GM21737 (cell line): Measurements from ENCODE around the gene LMO7.
"Not testable (repeated sequence)": the region's sequence is repeated elsewhere in the genome, so short reads cannot be mapped to it uniquely, and the experiment has no call there.

Experiments
- ATAC-seq: cut with Tn5 transposase; IDR thresholded peaks from one replicate; pipeline ENCODE4 v1.9.1; 2021; ENCODE audit warnings: mild to moderate bottlenecking, moderate library complexity; ENCODE audit not compliant: unreplicated experiment

LMO7 gene

DNA sequence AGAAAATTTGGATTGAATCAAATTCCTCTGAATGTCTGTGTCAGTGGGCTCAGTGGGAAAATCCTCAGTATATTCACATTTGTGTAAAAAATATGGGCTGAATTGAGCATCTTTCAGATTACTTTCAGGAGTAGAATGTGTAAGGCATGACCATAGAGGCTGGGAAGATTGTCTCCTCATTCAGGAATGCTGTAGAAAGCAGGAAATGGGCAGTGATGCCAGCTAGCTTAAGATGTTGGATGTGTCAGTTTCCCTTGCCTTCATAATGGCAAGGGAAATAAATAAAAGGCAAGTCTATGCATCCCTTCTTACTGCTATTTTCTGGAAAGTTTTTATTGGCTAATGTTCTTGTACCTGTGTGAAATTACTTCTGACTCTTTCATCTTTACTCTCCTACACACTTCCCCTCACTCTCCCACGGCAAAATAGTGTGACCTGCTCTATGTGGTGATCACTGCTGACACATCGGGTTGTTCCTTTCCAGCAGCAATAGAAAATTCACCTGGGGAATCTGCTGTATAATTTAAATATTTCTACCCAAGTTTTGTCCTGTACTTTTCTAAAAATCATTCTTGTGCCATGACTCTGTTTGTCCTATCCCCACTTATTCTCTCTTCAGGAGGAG, 103.2 kb downstream of the LMO7 start:
- no peak for ATAC-seq

DNA sequence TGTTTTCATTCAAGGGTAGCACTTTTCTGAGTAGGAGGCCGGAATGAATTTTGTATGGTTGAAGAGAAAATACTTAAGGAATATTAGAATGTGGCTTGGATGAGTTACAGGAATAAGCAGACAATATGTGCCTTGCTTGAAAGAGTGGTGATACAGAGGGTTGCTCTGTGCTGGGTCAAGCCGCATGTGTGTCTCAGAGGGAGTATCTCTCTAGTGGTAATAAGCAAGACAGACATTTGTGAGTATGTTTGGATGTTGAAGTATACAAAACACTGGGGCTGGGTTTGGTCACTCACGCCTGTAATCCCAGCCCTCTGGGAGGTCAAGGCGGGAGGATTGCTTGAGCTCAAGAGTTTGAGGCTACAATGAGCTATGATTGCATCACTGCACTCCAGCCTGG, 103.9 kb downstream of the LMO7 start:
- ATAC-seq: no peak

DNA sequence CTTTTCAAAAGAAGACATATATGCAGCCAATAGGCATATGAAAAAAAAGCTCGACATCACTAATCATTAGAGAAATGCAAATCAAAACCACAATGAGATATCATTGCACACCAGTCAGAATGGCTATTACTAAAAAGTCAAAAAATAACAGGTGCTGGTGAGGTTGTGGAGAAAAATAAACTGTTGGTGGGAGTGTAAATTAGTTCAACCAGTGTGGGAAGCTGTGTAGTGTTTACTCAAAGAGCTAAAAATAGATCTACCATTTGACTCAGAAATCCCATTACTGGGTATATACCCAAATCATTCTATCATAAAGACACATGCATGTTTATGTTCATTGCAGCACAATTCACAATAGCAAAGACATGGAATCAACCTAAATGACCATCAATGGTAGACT, 106.9 kb downstream of the LMO7 start:
- not testable (repeated sequence) for ATAC-seq

DNA sequence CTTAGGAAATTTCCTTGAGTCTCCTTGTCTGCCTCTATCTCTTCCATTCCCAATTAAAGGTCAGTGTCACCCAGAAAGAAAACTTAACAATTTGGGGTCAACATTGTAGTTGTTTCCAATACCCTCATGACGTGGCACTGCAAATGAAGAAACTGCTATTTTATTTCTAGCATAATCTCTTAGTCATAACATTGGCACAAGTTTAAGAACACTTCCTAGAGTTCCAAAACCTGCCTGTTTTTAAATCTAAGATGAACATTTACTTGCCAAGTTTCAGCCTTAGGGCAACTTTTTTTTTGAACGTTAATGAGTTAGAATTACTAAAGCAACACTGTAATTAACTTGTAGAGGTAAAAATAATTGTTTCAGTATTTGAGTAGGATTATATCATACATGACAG, 108.0 kb downstream of the LMO7 start:
- no peak for ATAC-seq

DNA sequence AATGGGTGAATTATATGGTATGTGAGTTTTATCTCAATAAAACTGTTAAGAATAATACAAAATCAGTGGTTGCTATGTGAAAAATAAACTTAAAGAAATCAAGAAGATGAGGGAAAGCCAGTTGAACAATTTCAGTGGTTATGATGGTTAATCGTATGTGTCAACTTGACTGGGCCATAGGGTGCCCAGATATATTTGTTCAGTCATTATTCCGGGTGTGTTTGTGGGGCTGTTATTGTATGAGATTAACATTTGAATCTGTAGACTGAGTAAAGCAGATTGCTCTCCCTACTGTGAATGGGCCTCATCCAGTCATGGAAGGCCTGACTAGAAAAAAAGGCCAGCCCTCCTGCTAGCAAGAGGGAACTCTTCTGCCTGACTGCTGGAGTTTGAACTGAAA, 109.3 kb downstream of the LMO7 start:
- ATAC-seq: no peak

DNA sequence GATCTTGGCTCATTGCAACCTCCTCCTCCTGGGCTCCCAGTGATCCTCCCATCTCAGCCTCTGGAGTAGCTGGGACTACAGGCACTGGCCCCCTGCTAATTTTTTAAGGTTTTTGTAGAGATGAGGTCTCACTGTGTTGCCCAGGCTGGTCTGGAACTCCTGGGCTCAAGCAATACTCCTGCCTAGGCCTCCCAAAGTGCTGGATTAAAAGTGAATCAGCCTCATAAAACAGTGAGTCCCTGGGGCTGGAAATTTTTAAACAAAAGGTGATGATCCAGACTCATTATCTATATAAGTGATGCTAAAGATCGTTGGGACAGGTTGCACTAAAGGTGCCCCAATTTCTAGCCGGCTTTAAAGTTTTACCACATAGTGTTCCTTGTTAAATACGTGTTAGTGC, 112.7 kb downstream of the LMO7 start:
- ATAC-seq: no peak

DNA sequence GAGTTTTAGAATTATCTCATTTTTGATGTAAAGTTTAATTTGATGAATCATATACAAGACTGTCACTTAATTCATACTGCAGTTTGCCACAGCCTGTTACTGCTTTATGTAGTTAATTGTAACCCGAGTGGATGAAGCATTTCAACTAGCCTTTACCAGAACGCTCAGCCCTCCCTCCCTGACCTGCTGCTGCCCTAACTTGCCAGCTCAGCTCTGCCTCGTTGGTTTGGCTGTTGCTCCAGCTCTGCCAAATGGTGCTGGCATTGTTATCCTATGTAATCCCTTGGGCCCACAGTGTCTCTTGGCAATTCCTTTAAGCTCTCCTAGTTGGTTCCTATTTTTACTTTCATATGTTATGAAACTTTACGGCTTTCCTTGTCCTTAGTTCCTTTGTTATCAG, 113.3 kb downstream of the LMO7 start:
- no peak for ATAC-seq

DNA sequence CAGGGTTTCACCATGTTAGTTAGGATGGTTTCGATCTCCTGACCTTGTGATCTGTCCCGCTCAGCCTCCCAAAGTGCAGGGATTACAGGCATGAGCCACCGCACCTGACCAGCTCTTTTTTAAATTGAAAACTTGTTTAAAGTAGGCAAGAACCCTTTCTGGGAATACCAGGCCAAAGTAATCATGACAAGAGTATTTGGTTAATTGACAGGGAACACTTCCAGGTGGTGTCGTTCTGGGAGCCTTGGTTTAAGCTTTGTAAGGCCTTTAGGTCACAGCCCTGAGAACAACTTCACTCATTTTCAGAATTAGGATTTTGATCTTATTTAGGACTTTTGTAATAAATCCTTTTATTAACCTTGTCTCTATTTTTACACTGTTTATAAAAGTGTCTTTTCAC, 115.2 kb downstream of the LMO7 start:
- no peak for ATAC-seq

DNA sequence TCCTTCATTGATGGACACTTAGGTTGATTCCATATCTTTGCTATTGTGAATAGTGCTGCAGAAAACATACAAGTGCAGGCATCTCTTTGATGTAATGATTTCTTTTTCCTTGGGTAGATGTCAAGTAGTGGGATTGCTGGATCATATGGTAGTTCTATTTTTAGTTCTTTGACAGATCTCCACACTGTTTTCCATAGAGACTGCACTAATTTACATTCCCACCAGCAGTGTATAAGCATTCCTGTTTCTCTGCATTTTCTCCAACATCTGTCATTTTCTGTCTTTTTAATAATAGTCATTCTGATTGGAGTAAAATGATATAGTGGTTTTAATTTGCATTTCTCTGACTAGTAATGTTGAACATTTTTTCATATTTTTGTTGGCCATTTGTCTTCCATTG, 116.7 kb downstream of the LMO7 start:
- ATAC-seq: no peak

DNA sequence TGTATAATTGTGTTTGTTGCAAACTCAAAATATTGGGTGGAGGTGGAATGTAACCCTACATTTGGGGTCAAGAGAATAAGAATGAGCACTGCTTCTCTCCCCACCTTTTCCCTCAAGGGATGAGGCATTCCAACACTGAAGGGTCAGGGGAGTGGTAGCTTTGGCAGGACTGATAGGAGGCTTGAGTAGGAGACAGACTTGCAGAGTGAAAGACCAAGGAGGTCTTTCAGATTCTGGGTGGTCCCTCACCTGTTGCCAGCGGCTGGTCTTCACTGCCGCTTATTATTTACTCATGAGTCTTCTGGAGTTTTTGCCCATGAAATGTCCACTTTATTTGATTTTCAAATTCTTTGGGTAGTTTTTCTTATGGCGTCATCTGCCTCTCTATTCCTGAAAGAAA, 118.8 kb downstream of the LMO7 start:
- no peak for ATAC-seq

DNA sequence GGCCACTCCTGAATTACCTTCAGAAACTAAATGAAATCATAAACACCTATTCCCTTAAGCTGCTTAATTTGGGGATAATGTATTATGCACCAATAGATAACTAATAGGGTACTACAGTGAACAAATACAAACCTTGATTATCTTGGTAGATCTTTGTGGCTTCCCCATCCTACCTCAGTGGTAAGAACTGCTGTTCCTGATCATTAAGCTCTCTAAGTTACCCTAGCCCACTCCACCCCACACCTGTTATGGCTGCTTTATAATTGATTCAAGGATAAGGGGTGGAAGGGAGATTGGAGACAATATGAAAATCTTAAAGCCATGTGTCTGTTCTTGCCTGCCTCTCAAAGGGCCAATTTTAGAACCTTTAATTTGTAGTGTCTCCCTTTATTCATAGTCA, 121.2 kb downstream of the LMO7 start:
- ATAC-seq: no peak

DNA sequence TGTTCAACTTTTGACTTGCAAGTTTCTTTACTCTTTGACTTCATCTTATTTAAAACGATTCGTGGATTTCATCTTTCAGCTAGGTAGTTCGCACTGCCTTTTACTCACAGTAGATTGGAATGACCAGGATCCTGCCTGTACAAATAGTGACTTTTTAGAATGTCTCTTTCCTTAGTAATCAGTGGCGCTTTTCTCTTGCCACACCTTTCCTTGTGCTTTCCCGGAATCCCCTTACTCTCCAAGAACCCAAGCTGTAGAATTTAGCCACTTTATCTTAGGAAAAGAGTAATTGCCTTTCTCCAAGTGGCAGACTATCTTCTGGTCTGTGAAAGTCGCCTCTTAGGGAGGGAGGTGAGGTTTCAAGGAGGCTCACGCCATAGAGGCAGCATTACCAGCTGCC, 123.4 kb downstream of the LMO7 start:
- ATAC-seq: no peak

DNA sequence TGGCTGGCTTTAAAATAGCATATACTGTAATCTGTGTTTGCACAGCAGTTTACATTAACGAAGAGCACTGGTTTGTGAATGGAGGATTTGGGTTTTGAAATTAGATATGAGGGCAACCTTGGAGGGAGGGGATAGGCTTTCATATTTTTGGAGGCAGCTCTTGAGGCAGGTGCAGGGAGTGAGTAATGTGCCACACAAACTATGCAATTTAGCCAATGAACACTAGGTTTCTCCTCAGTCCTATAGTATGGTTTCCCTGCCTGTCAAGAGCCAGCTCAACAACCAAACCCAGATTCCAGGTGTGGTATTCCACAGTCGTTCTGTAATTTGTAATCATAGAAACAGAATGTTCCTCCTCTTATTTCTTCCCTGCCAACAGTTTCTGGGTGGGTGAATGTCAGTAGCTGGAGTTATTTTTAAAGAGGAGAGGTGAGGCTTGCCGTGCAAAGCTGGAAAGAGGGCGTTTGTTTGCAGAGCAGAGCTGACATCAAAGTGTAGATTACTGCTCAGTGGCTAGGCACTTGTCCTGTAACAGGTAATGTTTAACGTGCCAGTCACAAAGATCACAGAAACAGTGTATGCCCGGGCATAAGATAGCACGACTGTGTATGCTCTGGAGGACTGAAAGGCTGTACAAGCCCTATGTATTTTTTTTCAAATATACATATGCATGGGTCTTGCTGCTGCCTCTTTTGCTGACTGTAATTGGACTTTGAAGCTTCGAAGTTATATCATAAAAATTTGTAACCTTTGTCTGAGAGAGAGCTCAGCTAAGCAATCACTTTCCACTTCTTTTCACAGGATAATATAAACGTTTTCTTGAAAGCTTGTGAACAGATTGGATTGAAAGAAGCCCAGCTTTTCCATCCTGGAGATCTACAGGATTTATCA, 124.2 kb downstream of the LMO7 start:
- peak; percentile 40 for ATAC-seq

DNA sequence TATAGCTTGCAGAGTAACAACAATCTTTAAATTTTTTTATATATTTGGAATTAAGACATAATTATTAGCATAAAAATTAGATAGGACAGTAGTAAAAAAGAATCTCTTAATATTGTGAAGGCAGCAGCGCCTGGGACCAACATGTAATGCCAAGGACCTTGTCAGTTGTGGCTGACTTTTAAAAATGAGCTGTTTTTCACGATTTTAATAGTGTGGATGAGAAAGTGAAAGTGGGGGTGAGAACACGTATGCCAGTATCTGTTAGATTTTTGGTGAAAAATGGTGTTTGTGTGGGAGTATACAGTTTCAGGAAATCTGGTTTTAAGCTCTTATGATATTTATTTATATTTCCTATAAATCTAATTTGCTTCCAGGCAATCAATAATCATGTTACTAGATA, 125.2 kb downstream of the LMO7 start:
- no peak for ATAC-seq

DNA sequence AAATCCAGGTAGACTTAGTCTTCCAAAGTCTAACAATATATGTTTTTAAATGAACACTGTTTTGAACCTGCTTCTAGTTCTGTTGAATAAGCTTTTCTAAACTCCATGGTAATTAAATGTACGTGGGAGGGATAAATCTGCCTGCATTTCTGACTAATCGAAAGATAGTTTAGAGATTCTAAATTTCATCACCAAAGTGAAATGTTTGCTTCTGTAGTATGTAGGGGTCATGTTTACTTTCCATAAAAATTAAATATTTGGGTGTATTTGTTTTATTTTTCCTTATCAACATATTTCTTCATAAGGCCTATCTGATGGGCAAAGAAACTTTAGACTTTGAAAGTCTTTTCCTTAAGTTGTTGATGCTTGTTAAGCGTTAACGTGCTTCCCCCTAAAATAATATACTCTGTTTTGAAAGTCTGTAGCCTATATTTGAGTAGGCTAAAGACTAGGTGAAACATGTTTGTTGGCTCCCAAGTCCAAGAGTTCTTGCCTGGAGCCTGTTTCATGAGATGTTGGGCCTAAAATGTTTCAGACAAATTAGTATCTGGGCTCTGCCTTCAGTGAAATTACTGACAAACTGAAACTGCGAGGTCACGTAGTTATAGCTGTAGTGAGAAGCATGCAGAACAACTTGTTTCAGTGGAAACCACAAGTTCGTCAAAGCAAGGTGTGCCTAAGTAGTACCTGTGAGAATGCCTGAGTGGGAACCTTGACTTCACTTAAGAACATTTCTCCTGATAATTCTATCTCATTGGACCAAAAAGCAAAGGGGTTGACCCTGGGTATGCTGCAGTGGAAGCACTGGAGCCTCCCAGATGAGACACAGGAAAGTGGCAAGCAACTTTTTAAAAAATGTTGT, 126.2 kb downstream of the LMO7 start:
- peak; percentile 92 for ATAC-seq

DNA sequence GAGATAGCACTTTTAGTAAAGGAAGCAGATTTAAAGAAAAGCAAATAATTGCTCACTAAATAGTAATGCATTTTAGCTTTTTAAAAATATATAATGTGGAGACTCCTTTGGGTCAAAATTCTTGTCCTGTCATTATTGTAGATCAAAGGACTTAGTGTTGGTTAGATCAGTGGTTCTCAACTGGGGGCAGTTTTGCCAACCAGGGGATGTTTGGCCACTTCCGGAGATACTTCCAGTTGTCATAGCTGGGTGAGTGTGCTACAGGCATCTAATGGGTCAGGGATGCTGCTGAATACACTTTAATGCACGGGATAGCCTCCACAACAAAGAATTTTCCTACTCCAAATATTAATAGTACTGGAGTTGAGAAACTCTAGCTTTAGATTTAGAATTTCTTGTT, 126.8 kb downstream of the LMO7 start:
- ATAC-seq: no peak

DNA sequence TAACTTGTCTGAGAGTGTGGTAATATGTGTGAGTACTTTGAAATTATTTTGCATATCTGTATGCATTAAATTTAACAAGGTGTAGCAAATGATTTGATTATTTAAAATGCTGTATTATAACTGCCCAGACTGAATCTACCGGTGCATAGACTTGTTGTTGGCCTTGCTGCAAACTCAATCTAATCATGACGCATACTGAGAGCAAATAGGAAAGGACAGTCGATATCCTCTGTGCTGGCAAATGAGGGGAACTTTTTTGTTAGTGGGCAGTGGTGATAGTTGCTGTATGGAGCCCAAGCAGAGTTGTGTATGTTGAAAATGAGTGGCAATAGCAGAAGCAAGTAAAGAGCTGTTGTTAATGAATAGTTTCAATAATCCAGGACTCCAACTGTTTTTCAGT, 127.4 kb downstream of the LMO7 start:
- no peak for ATAC-seq

DNA sequence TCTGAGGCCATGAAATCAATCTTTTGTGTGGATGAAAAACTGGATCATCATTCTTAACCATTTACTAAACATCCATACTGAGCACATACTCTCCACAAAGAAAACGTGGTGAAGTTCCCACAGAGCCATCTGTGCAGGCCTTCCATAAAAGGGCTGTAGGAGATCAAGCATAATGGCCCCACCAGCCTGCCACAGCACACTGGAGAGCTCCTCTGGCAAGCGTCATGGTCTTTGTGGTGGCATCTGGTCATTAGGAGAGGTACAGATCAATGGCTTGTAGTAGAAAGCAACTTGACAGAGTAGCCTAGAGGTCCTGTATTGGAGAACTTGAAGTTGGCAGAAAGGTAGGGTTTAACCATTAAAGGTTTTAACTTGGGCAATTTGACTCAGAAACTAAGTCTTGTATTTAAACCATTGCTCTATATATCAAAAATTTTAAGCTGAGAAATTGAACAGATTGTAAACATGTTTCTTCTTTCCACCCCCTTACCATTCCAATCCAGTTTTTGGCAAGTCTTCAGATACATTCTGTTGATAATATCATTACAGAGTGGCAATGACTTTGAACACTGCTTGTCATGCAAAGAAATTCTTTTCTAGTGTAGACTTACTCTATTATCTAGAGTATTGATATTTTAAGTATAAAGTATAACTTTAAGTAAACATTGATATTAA, 128.3 kb downstream of the LMO7 start:
- no peak for ATAC-seq

DNA sequence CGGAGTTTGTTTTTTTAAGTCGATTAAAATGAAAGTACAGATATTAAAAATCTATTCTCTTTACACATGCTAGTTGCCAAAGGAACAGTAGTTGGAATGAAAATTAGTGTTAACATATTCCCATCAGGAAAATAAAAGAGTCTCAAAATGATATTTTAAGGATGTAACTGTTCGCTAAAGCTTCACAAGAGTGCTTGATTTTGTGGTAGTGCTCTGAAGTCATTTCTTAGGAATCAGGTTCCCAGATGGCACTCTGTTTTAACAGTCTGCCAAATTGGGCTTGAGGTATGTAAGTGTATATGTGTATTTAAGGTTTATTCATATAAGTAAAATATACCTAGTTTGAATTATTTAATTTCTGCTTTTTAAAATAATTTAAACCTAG, 128.8 kb downstream of the LMO7 start:
- ATAC-seq: no peak

DNA sequence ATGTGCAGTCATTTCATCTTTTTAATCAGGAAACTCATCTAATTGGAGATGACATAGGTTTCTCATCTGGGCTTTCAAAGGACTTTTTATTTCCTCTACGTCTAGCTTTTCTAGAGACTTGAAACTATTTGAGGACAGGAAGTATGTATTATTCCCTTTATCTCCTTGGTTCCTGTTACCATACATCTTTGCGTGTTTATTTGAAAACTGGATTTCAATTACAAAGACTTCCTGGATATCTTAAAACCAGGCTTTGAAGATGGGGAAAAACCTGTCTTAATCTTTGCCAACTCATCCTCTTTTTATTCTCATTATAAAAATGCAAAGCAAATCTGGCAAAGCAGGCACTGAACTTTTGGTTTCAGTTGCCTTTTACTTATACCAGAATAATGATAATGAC, 130.5 kb downstream of the LMO7 start:
- no peak for ATAC-seq
